Stimulated activated naive CD8-positive, alpha-beta T cell treated with anti-CD3 and anti-CD28 coated beads, Interleukin-15, Interleukin-2, amounts not matched to agents 100 ng/mL and 50 ng/mL, for 24 hours (primary cell): ENCODE measurements around the gene COL6A1.

Source experiments
- H3K27ac Mint-ChIP-seq: one replicate; pipeline ENCODE4 v1.8.0; 2021; ENCODE audit warnings: mild to moderate bottlenecking, mixed read lengths
- H3K27me3 Mint-ChIP-seq: one replicate; pipeline ENCODE4 v1.8.0; 2021; ENCODE audit warnings: mixed read lengths
- H3K36me3 Mint-ChIP-seq: one replicate; pipeline ENCODE4 v1.8.0; 2021; ENCODE audit warnings: low read depth, mixed read lengths
- H3K4me1 Mint-ChIP-seq: one replicate; pipeline ENCODE4 v1.8.0; 2021; ENCODE audit warnings: low read depth, mixed read lengths
- H3K4me3 Mint-ChIP-seq: one replicate; pipeline ENCODE4 v1.8.0; 2021; ENCODE audit warnings: mild to moderate bottlenecking, mixed read lengths
- H3K9me3 Mint-ChIP-seq: one replicate; pipeline ENCODE4 v1.8.0; 2021; ENCODE audit warnings: mixed read lengths

COL6A1 gene

GRCh38 chr21:45981151-45982091 lies at the start of gene COL6A1:
TSS of gene COL6A1 (plus strand) at chr21:45981770. CDS start at chr21:45981851, 81 bp downstream.
- Mint-ChIP-seq H3K9me3 (no peaks in the 10 kb centered on the region), H3K27me3 (peaks cover 4% of the 10 kb centered on the region), H3K27ac (no peak within 1 kb of the TSS), H3K4me1 (peaks cover 14% of the 10 kb centered on the region), H3K36me3 (peaks cover 5% of the 10 kb centered on the region), H3K4me3 (peak within 1 kb of the TSS; percentile 55)

GRCh38 chr21:45932922-45933502 lies 48.6 kb upstream of the COL6A1 start:
- Mint-ChIP-seq H3K4me3 (no peak overlapping the region), H3K27me3 (no peaks in the 10 kb centered on the region), H3K9me3 (no peaks in the 10 kb centered on the region), H3K4me1 (no peaks in the 10 kb centered on the region), H3K27ac (no peak overlapping the region), H3K36me3 (no peaks in the 10 kb centered on the region)

- Mint-ChIP-seq H3K36me3 (no peaks in the 10 kb centered on the region), H3K4me3 (no peak overlapping the region), H3K27me3 (no peaks in the 10 kb centered on the region), H3K27ac (no peak overlapping the region), H3K9me3 (no peaks in the 10 kb centered on the region), H3K4me1 (no peaks in the 10 kb centered on the region)
Measured at GRCh38 chr21:45934085-45934484, 47.5 kb upstream of the COL6A1 start.

DNA sequence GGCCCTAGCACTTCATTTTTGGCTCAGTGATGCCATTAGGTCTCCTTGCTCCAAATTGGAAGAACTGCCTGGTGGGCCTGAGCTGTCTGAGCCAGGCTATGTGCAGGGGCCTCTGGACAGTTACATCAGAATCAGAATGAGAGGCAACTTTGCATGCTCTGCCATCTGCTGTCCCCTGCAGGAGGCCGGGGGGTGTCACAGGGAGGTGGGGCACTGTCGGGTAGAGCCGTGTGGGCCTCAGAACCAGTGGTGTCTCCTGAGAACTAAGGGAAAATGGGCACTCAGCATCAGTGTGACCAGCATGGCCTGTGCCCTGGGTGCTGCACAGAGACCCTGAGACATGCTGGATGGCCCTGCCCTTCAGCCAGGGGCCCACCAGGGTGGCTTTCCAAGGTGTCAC lies 47.0 kb upstream of the COL6A1 start:
- Mint-ChIP-seq H3K27me3 (no peaks in the 10 kb centered on the region), H3K9me3 (no peaks in the 10 kb centered on the region), H3K27ac (no peak overlapping the region), H3K4me3 (no peak overlapping the region), H3K36me3 (no peaks in the 10 kb centered on the region), H3K4me1 (no peaks in the 10 kb centered on the region)

- no peaks in the 10 kb centered on the region for H3K9me3 Mint-ChIP-seq
- no peak overlapping the region for H3K4me3 Mint-ChIP-seq
- H3K27me3 Mint-ChIP-seq = no peaks in the 10 kb centered on the region
- no peak overlapping the region for H3K27ac Mint-ChIP-seq
- no peaks in the 10 kb centered on the region for H3K4me1 Mint-ChIP-seq
- no peaks in the 10 kb centered on the region for H3K36me3 Mint-ChIP-seq
Measured at GRCh38 chr21:45935628-45936027, 45.9 kb upstream of the COL6A1 start.

- no peaks in the 10 kb centered on the region for H3K9me3 Mint-ChIP-seq
- H3K27ac Mint-ChIP-seq = no peak overlapping the region
- H3K36me3 Mint-ChIP-seq = no peaks in the 10 kb centered on the region
- H3K4me3 Mint-ChIP-seq = no peak overlapping the region
- no peaks in the 10 kb centered on the region for H3K4me1 Mint-ChIP-seq
- H3K27me3 Mint-ChIP-seq = no peaks in the 10 kb centered on the region
Measured at GRCh38 chr21:45937721-45938452, 43.7 kb upstream of the COL6A1 start.

DNA sequence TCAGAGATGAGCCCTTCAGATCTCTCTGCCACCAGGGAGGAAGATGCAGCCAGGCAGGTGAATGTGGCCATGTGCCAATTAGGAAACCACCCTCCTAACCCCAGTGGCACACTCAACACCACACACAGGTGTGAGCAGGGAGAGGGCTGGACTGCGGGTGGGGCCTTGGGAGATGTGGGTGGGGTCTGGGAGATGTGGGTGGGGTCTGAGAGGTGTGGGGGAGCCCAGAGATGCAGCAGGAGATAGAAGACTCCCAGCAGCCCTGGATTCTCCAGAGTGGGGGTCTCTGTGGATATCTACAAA lies 43.2 kb upstream of the COL6A1 start:
- H3K27ac Mint-ChIP-seq = no peak overlapping the region
- H3K36me3 Mint-ChIP-seq = no peaks in the 10 kb centered on the region
- H3K9me3 Mint-ChIP-seq = no peaks in the 10 kb centered on the region
- no peak overlapping the region for H3K4me3 Mint-ChIP-seq
- no peaks in the 10 kb centered on the region for H3K4me1 Mint-ChIP-seq
- no peaks in the 10 kb centered on the region for H3K27me3 Mint-ChIP-seq

GRCh38 chr21:45938811-45939520 lies 42.6 kb upstream of the COL6A1 start:
- H3K36me3 Mint-ChIP-seq = no peaks in the 10 kb centered on the region
- H3K9me3 Mint-ChIP-seq = no peaks in the 10 kb centered on the region
- no peak overlapping the region for H3K4me3 Mint-ChIP-seq
- H3K4me1 Mint-ChIP-seq = no peaks in the 10 kb centered on the region
- H3K27me3 Mint-ChIP-seq = no peaks in the 10 kb centered on the region
- H3K27ac Mint-ChIP-seq = no peak overlapping the region

- Mint-ChIP-seq H3K27me3 (no peaks in the 10 kb centered on the region), H3K36me3 (no peaks in the 10 kb centered on the region), H3K4me1 (no peaks in the 10 kb centered on the region), H3K27ac (no peak overlapping the region), H3K4me3 (no peak overlapping the region), H3K9me3 (no peaks in the 10 kb centered on the region)
Measured at GRCh38 chr21:45939521-45940045, 42.0 kb upstream of the COL6A1 start.

GRCh38 chr21:45940091-45940490 lies 41.5 kb upstream of the COL6A1 start:
- no peaks in the 10 kb centered on the region for H3K36me3 Mint-ChIP-seq
- H3K4me1 Mint-ChIP-seq = no peaks in the 10 kb centered on the region
- no peak overlapping the region for H3K27ac Mint-ChIP-seq
- no peaks in the 10 kb centered on the region for H3K9me3 Mint-ChIP-seq
- H3K27me3 Mint-ChIP-seq = no peaks in the 10 kb centered on the region
- H3K4me3 Mint-ChIP-seq = no peak overlapping the region

GRCh38 chr21:45940621-45941337 lies 40.8 kb upstream of the COL6A1 start:
- H3K27me3 Mint-ChIP-seq = no peaks in the 10 kb centered on the region
- H3K27ac Mint-ChIP-seq = no peak overlapping the region
- no peaks in the 10 kb centered on the region for H3K36me3 Mint-ChIP-seq
- H3K4me3 Mint-ChIP-seq = no peak overlapping the region
- no peaks in the 10 kb centered on the region for H3K4me1 Mint-ChIP-seq
- H3K9me3 Mint-ChIP-seq = no peaks in the 10 kb centered on the region

- Mint-ChIP-seq H3K27ac (no peak overlapping the region), H3K4me3 (no peak overlapping the region), H3K4me1 (no peaks in the 10 kb centered on the region), H3K9me3 (no peaks in the 10 kb centered on the region), H3K36me3 (no peaks in the 10 kb centered on the region), H3K27me3 (no peaks in the 10 kb centered on the region)
Measured at GRCh38 chr21:45941338-45941710, 40.2 kb upstream of the COL6A1 start.

- Mint-ChIP-seq H3K36me3 (no peaks in the 10 kb centered on the region), H3K27me3 (no peaks in the 10 kb centered on the region), H3K4me3 (no peak overlapping the region), H3K9me3 (no peaks in the 10 kb centered on the region), H3K4me1 (no peaks in the 10 kb centered on the region), H3K27ac (no peak overlapping the region)
Measured at GRCh38 chr21:45941717-45942546, 39.6 kb upstream of the COL6A1 start.
